ENCODE measurements around the gene SORT1. TPM values are rescaled to one million over a fixed set of nuclear protein-coding genes. Genes with fewer than 3 reads are reported as not detected.
A peak's percentile ranks its signal among the peaks of the same experiment; 100 is the strongest.

Gene SORT1
- total RNA-seq, 1 donor from 2014 or later: 40.6 TPM

GRCh38 chr1:109434484-109434883 lies 36.8 kb upstream of the SORT1 start:
- no peak for TF ChIP-seq CTCF (IDR thresholded peaks at IDR 0.05; ENCODE audit: unreplicated experiment)
- Mint-ChIP-seq H3K27me3 (ENCODE audit: low read depth) (peaks cover 9% of the 10 kb centered on the region), H3K27ac (no peak overlapping the region), H3K9me3 (peaks cover 11% of the 10 kb centered on the region), H3K36me3 (no peaks in the 10 kb centered on the region), H3K4me3 (no peak overlapping the region), H3K4me1 (peaks cover 6% of the 10 kb centered on the region)
- DNase-seq (ENCODE audit: low spot score in 2 of 2, unreplicated experiment in 2 of 2): no peak

GRCh38 chr1:109433322-109433721 lies 35.6 kb upstream of the SORT1 start:
- DNase-seq (ENCODE audit: low spot score in 2 of 2, unreplicated experiment in 2 of 2): no peak
- H3K9me3 Mint-ChIP-seq: peaks cover 11% of the 10 kb centered on the region
- TF ChIP-seq CTCF (IDR thresholded peaks at IDR 0.05; ENCODE audit: unreplicated experiment): no peak
- H3K4me3 Mint-ChIP-seq: no peak overlapping the region
- H3K27me3 Mint-ChIP-seq (ENCODE audit: low read depth): peaks cover 9% of the 10 kb centered on the region
- H3K27ac Mint-ChIP-seq: no peak overlapping the region
- H3K36me3 Mint-ChIP-seq: no peaks in the 10 kb centered on the region
- peaks cover 7% of the 10 kb centered on the region for H3K4me1 Mint-ChIP-seq

- no peak for DNase-seq (ENCODE audit: low spot score in 2 of 2, unreplicated experiment in 2 of 2)
- H3K27ac Mint-ChIP-seq: no peak overlapping the region
- no peak overlapping the region for H3K4me3 Mint-ChIP-seq
- peaks cover 9% of the 10 kb centered on the region for H3K27me3 Mint-ChIP-seq (ENCODE audit: low read depth)
- no peaks in the 10 kb centered on the region for H3K36me3 Mint-ChIP-seq
- peaks cover 13% of the 10 kb centered on the region for H3K4me1 Mint-ChIP-seq
- H3K9me3 Mint-ChIP-seq: peaks cover 11% of the 10 kb centered on the region
- TF ChIP-seq CTCF (IDR thresholded peaks at IDR 0.05; ENCODE audit: unreplicated experiment): no peak
Measured at GRCh38 chr1:109432336-109432735, 34.6 kb upstream of the SORT1 start.

GRCh38 chr1:109427171-109427467 lies 29.4 kb upstream of the SORT1 start:
- no peak for TF ChIP-seq CTCF (IDR thresholded peaks at IDR 0.05; ENCODE audit: unreplicated experiment)
- H3K9me3 Mint-ChIP-seq: no peaks in the 10 kb centered on the region
- DNase-seq (ENCODE audit: low spot score in 2 of 2, unreplicated experiment in 2 of 2): no peak
- H3K27ac Mint-ChIP-seq: peak overlapping the region; percentile 67
- H3K36me3 Mint-ChIP-seq: no peaks in the 10 kb centered on the region
- H3K27me3 Mint-ChIP-seq (ENCODE audit: low read depth): no peaks in the 10 kb centered on the region
- H3K4me1 Mint-ChIP-seq: peaks cover 30% of the 10 kb centered on the region
- peak overlapping the region; percentile 91 for H3K4me3 Mint-ChIP-seq

GRCh38 chr1:109426281-109427170 lies 28.8 kb upstream of the SORT1 start, which contains the start of gene PSMA5:
Gene PSMA5, minus strand, starts transcription at chr1:109426448. Its CDS starts 118 bp downstream, at chr1:109426330.
- H3K4me1 Mint-ChIP-seq: peaks cover 30% of the 10 kb centered on the region
- peak; percentile 83 to 89 for DNase-seq (ENCODE audit: low spot score in 2 of 2, unreplicated experiment in 2 of 2)
- peak within 1 kb of the TSS; percentile 94 for H3K27ac Mint-ChIP-seq
- no peaks in the 10 kb centered on the region for H3K27me3 Mint-ChIP-seq (ENCODE audit: low read depth)
- H3K9me3 Mint-ChIP-seq: no peaks in the 10 kb centered on the region
- H3K4me3 Mint-ChIP-seq: peak within 1 kb of the TSS; percentile 91
- no peaks in the 10 kb centered on the region for H3K36me3 Mint-ChIP-seq
- TF ChIP-seq CTCF (IDR thresholded peaks at IDR 0.05; ENCODE audit: unreplicated experiment): no peak
